ENCODE results near the gene IRS1. TPM values are rescaled to one million over a fixed set of nuclear protein-coding genes. Genes with fewer than 3 reads are reported as not detected.
A peak's percentile ranks its signal among the peaks of the same experiment; 100 is the strongest.

IRS1 gene
- total RNA-seq, 1 donor = 29.7 TPM

DNA sequence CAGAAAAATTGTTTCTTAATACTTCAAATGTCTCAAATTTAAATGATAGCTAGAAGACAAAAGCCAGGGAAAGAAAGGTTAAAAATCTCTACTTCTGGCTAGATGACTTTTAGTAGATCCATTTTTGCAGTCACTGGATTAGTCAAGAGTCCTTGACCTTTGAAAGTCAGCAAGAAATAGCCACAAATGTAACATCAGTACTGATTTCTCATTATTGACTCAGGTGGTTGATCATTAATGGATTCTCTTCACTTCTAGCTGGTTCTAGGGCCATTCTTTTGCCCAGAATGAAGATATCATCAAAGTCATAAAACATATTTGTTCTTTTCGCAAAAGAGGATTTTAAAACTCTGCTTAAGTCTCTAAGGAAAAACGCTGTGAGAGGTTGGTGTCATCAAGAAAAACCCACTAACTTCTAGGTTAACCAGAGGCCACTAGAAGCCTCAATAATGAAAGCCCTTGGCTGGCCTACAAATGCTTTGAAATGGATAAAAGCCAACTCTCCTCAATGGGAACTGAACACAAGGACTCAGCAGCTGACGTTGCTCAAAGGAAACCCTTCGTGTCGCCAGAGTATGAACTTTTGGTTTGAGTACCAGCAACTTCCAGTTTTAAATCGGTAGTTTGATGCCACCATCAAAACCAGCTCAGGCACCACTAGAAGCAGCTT is 66.3 kb downstream of the IRS1 start:
- peak; percentile 20 for DNase-seq (ENCODE audit: low read depth)
- TF ChIP-seq CTCF (IDR thresholded peaks at IDR 0.05; ENCODE audit: insufficient read depth, low read length) = no peak
- H3K4me3 ChIP-seq (ENCODE audit: low read depth, low read length) = no peak overlapping the region

GRCh38 chr2:226732478-226733188 is 67.0 kb downstream of the IRS1 start:
- H3K4me3 ChIP-seq (ENCODE audit: low read depth, low read length) = no peak overlapping the region
- no peak for TF ChIP-seq CTCF (IDR thresholded peaks at IDR 0.05; ENCODE audit: insufficient read depth, low read length)

DNA sequence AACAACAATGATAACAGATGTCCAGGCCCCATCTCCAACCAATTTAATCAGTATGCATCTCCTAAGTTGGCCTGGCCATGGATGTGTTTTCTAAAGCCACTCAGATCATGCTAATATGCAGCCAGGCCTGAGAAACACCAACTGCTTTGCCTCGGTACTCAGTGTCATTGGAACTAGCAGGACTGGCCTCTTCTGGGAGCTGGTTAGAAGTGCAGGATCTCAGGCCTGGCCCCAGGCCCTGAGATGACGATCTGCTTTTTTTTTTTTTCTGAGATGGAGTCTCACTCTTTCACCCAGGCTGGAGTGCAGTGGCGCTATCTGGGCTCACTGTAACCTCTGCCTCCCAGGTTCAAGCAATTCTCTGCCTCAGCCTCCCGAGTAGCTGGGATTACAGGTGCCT is 69.1 kb downstream of the IRS1 start:
- peak; percentile 19 for DNase-seq (ENCODE audit: low read depth)
- no peak for TF ChIP-seq CTCF (IDR thresholded peaks at IDR 0.05; ENCODE audit: insufficient read depth, low read length)
- H3K4me3 ChIP-seq (ENCODE audit: low read depth, low read length) = no peak overlapping the region

More at GRCh38 chr2:226732478-226733188, 67.0 kb downstream of the IRS1 start:
- DNase-seq (ENCODE audit: low read depth) = no peak

DNA sequence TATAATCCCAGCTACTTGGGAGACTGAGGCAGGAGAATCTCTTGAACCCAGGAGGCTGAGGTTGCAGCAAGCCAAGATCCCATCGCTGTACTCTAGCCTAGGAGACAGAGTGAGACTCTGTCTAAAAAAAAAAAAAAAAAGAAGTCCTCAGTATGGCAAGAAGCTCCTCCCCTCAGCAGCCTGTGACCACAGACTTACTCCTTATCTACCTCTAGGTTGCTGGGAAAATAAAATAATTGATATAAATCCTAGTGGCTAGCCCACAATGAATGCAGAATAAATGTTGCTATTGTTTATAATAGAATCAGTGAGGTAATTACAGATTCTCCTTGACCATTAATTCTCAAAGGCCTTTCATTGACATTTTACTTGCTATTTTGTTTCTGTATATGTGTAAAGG is 70.6 kb downstream of the IRS1 start:
- no peak for TF ChIP-seq CTCF (IDR thresholded peaks at IDR 0.05; ENCODE audit: insufficient read depth, low read length)
- no peak overlapping the region for H3K4me3 ChIP-seq (ENCODE audit: low read depth, low read length)
- no peak for DNase-seq (ENCODE audit: low read depth)

- no peak for TF ChIP-seq CTCF (IDR thresholded peaks at IDR 0.05; ENCODE audit: insufficient read depth, low read length)
These were observed 72.4 kb downstream of the IRS1 start for GRCh38 chr2:226727251-226727650.

GRCh38 chr2:226726546-226726945 is 73.1 kb downstream of the IRS1 start:
- no peak for TF ChIP-seq CTCF (IDR thresholded peaks at IDR 0.05; ENCODE audit: insufficient read depth, low read length)
- peak; percentile 68 for DNase-seq (ENCODE audit: low read depth)
- no peak overlapping the region for H3K4me3 ChIP-seq (ENCODE audit: low read depth, low read length)

More at GRCh38 chr2:226727251-226727650, 72.4 kb downstream of the IRS1 start:
- H3K4me3 ChIP-seq (ENCODE audit: low read depth, low read length) = no peak overlapping the region
- DNase-seq (ENCODE audit: low read depth) = no peak

All from fibroblast of the aortic adventitia (primary cell).